Esophagus squamous epithelium (tissue), 4 donors: ENCODE measurements around the gene KAZN.

Experiments
- CTCF ChIP-seq, 6 experiments: fragments of 450-650 bp in 4 of 6; fragments of 200-600 bp in 2 of 6; sonication (generic) in 2 of 6; IDR thresholded peaks; one replicate each; pipeline ENCODE4 v1.5.1; 2016 to 2019; ENCODE audit warnings: antibody characterized with exemption in 6 of 6, mild to moderate bottlenecking in 4 of 6, moderate library complexity in 4 of 6
- POLR2A ChIP-seq, 4 donors: fragments of 450-650 bp; IDR thresholded peaks; one replicate each; pipeline ENCODE4 v1.6.1; 2017; ENCODE audit warnings: antibody characterized with exemption in 4 of 4, mild to moderate bottlenecking in 4 of 4, moderate library complexity in 3 of 4

GRCh38 chr1:14810595-14811361, 212.3 kb downstream of the KAZN start:
- TF ChIP-seq CTCF (IDR thresholded peaks at IDR 0.05), result no peak
- TF ChIP-seq POLR2A (IDR thresholded peaks at IDR 0.05), result no peak
